Measurements from ENCODE around the gene SATB2.

Gene SATB2

GRCh38 chr2:199470361-199470671, 12.6 kb upstream of the SATB2 start:
- no peak overlapping the region for H3K27ac Mint-ChIP-seq
- H3K4me1 Mint-ChIP-seq = peaks cover 2% of the 10 kb centered on the region
- no peak for ATAC-seq
- H3K4me3 Mint-ChIP-seq = no peak overlapping the region
- peaks cover 2% of the 10 kb centered on the region for H3K36me3 Mint-ChIP-seq (ENCODE audit: low read depth)
- H3K9me3 Mint-ChIP-seq = no peaks in the 10 kb centered on the region
- H3K27me3 Mint-ChIP-seq = peaks cover 93% of the 10 kb centered on the region
- no peak for DNase-seq

DNA sequence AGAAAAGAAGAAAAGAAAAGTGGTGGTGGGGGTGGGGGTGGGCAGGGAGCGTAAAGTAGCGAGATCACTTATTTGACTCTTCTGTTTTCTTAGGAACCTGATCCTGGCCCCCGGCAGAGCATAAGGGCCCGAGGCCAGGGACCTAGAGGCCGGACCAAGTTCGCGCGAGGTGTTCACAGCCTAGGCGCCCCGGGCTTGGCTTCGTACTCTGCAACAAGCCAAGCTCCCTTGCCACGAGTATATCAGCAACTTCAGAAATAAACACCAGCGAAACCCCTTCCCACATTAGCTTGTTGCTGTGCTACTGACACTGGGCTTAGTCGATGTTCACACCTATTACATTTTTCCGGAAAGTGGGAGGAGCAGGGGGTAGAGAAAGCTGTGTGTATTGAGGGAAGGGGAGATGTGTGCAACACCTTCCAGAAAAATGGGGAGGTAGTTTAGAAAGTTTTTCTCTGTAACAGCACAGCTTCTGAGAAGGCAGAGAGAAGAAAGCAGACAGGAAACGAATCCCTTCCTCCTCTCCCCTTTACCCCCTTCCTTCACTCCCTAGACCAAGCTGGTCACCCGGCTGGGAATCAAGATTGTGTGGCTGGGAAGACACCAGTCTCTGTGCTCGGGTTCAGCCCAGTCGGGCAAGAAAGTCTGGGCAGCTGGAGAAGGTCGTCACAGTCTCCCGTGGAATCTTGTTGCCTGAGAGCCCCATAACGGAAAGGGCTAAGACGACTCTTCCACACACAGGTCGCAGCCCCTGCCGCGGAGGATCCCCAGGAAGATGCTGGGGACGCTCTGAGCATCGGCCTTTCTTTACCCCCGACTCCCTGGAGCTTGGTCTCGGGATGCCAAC, 12.0 kb upstream of the SATB2 start:
- Mint-ChIP-seq H3K4me3 (no peak overlapping the region), H3K4me1 (peaks cover 5% of the 10 kb centered on the region), H3K27me3 (peaks cover 95% of the 10 kb centered on the region), H3K36me3 (ENCODE audit: low read depth) (peaks cover 6% of the 10 kb centered on the region), H3K9me3 (no peaks in the 10 kb centered on the region), H3K27ac (no peak overlapping the region)
- ATAC-seq (no peak), DNase-seq (no peak)

GRCh38 chr2:199468561-199469513, 11.1 kb upstream of the SATB2 start:
- ATAC-seq = no peak
- no peak overlapping the region for H3K4me3 Mint-ChIP-seq
- no peak for DNase-seq

GRCh38 chr2:199467066-199467822, 9.5 kb upstream of the SATB2 start:
- H3K4me3 Mint-ChIP-seq = no peak overlapping the region
- ATAC-seq = no peak
- no peak overlapping the region for H3K27ac Mint-ChIP-seq
- H3K9me3 Mint-ChIP-seq = no peaks in the 10 kb centered on the region
- H3K4me1 Mint-ChIP-seq = peaks cover 9% of the 10 kb centered on the region
- no peak for DNase-seq
- peaks cover 84% of the 10 kb centered on the region for H3K27me3 Mint-ChIP-seq
- peaks cover 6% of the 10 kb centered on the region for H3K36me3 Mint-ChIP-seq (ENCODE audit: low read depth)

More at GRCh38 chr2:199468561-199469513, 11.1 kb upstream of the SATB2 start:
- H3K4me1 Mint-ChIP-seq = peaks cover 8% of the 10 kb centered on the region
- peaks cover 91% of the 10 kb centered on the region for H3K27me3 Mint-ChIP-seq
- H3K9me3 Mint-ChIP-seq = no peaks in the 10 kb centered on the region
- peaks cover 6% of the 10 kb centered on the region for H3K36me3 Mint-ChIP-seq (ENCODE audit: low read depth)
- H3K27ac Mint-ChIP-seq = no peak overlapping the region

DNA sequence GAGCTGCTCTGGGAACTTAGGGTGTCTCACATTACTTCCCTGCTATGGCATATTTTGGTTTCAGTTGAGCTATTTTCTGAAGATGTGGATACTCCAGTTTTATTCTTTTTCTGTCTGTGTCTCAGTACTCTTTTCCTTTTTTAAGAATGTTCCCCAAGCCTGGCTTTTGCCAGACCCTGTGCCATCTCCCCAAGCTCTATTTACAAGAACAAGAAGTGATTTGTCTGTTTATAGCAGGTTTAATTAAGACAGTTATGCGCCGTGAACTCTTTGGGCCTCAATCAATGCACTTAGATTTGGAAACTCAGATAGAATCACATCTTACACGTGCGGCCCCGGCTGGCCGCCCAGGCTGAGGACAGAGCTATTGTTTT, 8.9 kb upstream of the SATB2 start:
- no peak overlapping the region for H3K27ac Mint-ChIP-seq
- H3K36me3 Mint-ChIP-seq (ENCODE audit: low read depth) = peaks cover 6% of the 10 kb centered on the region
- DNase-seq (no peak), ATAC-seq (no peak)
- no peak overlapping the region for H3K4me3 Mint-ChIP-seq
- peaks cover 9% of the 10 kb centered on the region for H3K4me1 Mint-ChIP-seq
- no peaks in the 10 kb centered on the region for H3K9me3 Mint-ChIP-seq
- peaks cover 83% of the 10 kb centered on the region for H3K27me3 Mint-ChIP-seq

DNA sequence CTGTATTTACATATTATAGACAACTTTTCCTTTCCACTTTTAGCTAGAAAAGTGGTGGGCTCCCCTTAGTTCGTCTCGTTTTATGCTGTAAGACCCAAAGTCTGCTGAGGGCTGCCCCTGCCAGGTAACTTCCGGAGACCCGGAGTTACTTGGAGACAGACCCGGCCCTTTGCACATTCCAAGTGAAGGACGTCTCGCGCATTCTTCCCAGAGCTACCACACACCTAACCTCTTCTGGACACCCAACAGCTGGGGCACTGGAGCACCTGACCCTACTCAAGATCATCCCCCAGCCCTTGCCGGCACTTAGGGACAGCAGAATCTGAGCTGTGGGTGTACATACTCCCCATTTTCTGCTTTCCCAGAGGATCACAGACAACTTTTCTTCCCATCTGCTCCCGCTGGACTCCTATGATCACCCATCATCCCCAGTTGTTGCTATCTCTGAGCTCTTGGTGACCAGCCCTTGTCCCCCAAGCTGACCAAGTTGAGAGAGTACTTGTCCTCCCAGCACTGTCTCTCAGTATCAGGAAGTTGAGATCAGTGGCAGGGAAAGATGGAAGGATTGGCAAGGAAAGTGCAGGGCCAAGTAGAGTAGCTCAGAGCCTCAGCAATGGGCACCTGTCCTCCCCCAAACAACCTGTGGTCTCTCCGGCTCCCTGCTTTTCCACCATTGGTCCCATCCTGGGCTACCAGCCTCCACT, 8.4 kb upstream of the SATB2 start:
- Mint-ChIP-seq H3K9me3 (no peaks in the 10 kb centered on the region), H3K4me3 (no peak overlapping the region), H3K4me1 (peaks cover 9% of the 10 kb centered on the region), H3K27ac (no peak overlapping the region), H3K27me3 (peaks cover 84% of the 10 kb centered on the region), H3K36me3 (ENCODE audit: low read depth) (peaks cover 6% of the 10 kb centered on the region)
- ATAC-seq = no peak
- DNase-seq = no peak

DNA sequence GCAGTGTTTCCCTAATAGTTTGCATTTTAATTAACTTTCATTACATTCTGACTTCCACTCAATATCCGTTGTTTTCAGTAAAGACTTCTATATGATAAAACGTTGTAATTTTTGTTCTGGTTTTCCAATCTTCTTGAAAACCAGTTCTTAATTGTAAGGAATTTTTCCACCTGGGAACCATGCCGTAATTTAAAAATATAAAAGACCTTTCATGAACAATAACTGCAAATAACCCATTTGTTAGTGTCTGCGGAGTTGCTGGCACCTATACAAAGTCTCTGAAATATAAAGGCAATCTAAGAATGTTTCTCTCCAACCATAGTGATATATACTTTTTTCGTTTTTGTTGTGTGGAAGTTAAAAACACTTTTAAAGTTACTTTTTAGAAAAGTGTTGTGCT, 7.7 kb upstream of the SATB2 start:
- peak overlapping the region; percentile 32 for H3K4me3 Mint-ChIP-seq
- no peaks in the 10 kb centered on the region for H3K9me3 Mint-ChIP-seq
- H3K27ac Mint-ChIP-seq = no peak overlapping the region
- H3K36me3 Mint-ChIP-seq (ENCODE audit: low read depth) = peaks cover 8% of the 10 kb centered on the region
- peaks cover 82% of the 10 kb centered on the region for H3K27me3 Mint-ChIP-seq
- H3K4me1 Mint-ChIP-seq = peaks cover 13% of the 10 kb centered on the region
- ATAC-seq = no peak
- no peak for DNase-seq

- DNase-seq (no peak), ATAC-seq (no peak)
- Mint-ChIP-seq H3K4me3 (peak overlapping the region; percentile 32), H3K36me3 (ENCODE audit: low read depth) (peaks cover 8% of the 10 kb centered on the region), H3K27me3 (peaks cover 83% of the 10 kb centered on the region), H3K4me1 (peaks cover 19% of the 10 kb centered on the region), H3K9me3 (no peaks in the 10 kb centered on the region), H3K27ac (peak overlapping the region; percentile 30)
Observed at GRCh38 chr2:199464606-199465352, 7.0 kb upstream of the SATB2 start.

GRCh38 chr2:199463708-199464605, 6.2 kb upstream of the SATB2 start:
- peak overlapping the region; percentile 24 for H3K4me3 Mint-ChIP-seq
- no peak overlapping the region for H3K27ac Mint-ChIP-seq
- peaks cover 8% of the 10 kb centered on the region for H3K36me3 Mint-ChIP-seq (ENCODE audit: low read depth)
- peaks cover 21% of the 10 kb centered on the region for H3K4me1 Mint-ChIP-seq
- no peaks in the 10 kb centered on the region for H3K9me3 Mint-ChIP-seq
- ATAC-seq = no peak
- peaks cover 79% of the 10 kb centered on the region for H3K27me3 Mint-ChIP-seq
- DNase-seq = no peak

DNA sequence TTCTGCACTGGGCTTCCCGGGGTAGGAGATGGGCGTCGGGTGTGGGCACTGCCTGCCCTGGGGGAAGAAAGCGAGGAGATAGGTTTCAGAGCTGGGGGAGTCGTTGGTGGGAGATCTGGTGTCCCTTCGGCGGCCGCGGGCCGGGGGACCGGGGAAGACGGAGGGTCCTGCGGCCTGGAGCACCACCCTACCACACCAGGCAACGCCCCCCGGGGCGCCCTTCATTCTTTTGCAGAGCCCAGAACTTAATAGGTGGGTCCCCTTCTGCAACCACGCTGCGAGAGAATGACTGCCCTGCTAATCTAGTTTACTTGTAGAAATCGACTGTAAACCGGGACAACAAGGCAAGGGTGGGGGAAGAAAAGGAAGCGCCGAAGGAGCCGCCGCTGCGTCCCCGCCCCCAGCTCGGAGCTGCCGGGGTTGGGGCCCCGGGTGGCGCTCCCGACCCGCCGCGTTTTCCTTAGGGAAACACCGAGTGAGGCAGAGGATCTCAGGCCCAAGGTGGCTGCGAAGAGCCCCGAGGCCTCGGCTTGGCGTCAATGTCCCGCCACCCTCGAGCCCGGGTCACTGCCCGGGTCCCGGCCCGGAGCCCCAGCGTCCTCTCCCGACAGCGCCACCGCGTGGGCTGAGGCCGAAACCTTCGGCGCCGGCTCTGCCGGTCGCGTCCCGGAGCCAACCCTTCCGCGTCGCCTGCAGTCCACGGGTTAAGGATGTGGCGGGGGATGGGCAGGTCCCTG, 5.4 kb upstream of the SATB2 start:
- H3K27ac Mint-ChIP-seq = no peak overlapping the region

GRCh38 chr2:199462347-199462955, 4.7 kb upstream of the SATB2 start:
- peaks cover 8% of the 10 kb centered on the region for H3K36me3 Mint-ChIP-seq (ENCODE audit: low read depth)
- peak overlapping the region; percentile 45 for H3K4me3 Mint-ChIP-seq
- ATAC-seq = no peak
- no peak overlapping the region for H3K27ac Mint-ChIP-seq
- H3K27me3 Mint-ChIP-seq = peaks cover 64% of the 10 kb centered on the region
- H3K4me1 Mint-ChIP-seq = peaks cover 24% of the 10 kb centered on the region
- no peaks in the 10 kb centered on the region for H3K9me3 Mint-ChIP-seq
- DNase-seq = no peak

More for the DNA sequence above, 5.4 kb upstream of the SATB2 start:
- Mint-ChIP-seq H3K4me1 (peaks cover 21% of the 10 kb centered on the region), H3K36me3 (ENCODE audit: low read depth) (peaks cover 8% of the 10 kb centered on the region), H3K4me3 (peak overlapping the region; percentile 45), H3K27me3 (peaks cover 71% of the 10 kb centered on the region), H3K9me3 (no peaks in the 10 kb centered on the region)
- DNase-seq = peak; percentile 70
- ATAC-seq = peak; percentile 25
